Subcutaneous adipose tissue (tissue), 4 donors: ENCODE measurements around the gene SLC8A1. TPM values are rescaled to one million over a fixed set of nuclear protein-coding genes. Genes with fewer than 3 reads are reported as not detected.

ENCODE experiments used
- CTCF ChIP-seq: fragments of 450-650 bp; IDR thresholded peaks from one replicate; pipeline ENCODE4 v1.5.1; 2016; ENCODE audit warnings: low read depth, mild to moderate bottlenecking, control low read depth, antibody characterized with exemption, moderate library complexity
- total RNA-seq, 4 donors: library from RNA; depleted of rRNA; stranded (reverse); fragments of >200 nt; gene quantifications; one replicate each; pipeline ENCODE4 v1.1.0, GENCODE V29; 2016

SLC8A1 gene
- total RNA-seq, 4 donors from 2014 or later: 7.5 to 32.5 (median 12.9) TPM

DNA sequence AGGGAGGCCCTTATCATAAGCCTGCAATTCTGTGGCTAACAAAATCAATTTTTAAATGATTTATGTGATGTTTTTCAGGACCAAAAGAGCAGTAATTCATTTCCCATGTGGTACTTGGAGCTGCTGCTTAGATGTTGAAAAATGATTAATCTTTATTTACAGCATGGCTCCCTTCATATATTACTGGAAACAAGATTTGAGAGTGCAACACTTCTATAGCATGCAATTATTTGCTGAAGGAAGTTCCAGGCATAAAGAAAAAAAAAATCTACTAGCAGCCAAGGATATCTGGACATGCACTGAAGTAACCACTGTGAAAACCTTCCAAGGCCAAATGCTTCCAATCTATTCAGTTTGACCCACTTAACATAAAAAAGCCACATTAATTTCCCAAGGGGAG, 186.3 kb downstream of the SLC8A1 start:
- no peak for TF ChIP-seq CTCF

GRCh38 chr2:40261042-40261441, 190.8 kb downstream of the SLC8A1 start:
- no peak for TF ChIP-seq CTCF

GRCh38 chr2:40260437-40260836, 191.5 kb downstream of the SLC8A1 start:
- TF ChIP-seq CTCF: no peak

DNA sequence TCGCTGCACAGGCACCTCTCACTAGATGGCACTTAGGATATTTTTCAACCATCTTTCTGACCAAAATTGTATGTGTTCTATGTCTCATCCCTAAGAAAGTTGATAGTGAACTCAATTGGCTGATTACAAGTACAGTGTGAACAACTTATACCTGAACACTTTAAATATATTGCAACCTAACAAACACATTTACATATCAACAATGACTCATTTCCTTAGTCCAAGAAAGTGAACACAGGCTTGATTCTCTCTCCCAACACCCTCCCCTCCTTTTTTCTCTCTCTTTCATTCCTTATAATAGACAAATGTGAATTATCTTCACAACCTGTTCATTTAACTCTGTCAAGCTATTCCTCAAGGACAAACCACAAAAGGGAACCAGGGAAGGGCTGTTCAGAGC, 192.0 kb downstream of the SLC8A1 start:
- no peak for TF ChIP-seq CTCF

- no peak for TF ChIP-seq CTCF
Observed at GRCh38 chr2:40258135-40258457, 193.8 kb downstream of the SLC8A1 start.

DNA sequence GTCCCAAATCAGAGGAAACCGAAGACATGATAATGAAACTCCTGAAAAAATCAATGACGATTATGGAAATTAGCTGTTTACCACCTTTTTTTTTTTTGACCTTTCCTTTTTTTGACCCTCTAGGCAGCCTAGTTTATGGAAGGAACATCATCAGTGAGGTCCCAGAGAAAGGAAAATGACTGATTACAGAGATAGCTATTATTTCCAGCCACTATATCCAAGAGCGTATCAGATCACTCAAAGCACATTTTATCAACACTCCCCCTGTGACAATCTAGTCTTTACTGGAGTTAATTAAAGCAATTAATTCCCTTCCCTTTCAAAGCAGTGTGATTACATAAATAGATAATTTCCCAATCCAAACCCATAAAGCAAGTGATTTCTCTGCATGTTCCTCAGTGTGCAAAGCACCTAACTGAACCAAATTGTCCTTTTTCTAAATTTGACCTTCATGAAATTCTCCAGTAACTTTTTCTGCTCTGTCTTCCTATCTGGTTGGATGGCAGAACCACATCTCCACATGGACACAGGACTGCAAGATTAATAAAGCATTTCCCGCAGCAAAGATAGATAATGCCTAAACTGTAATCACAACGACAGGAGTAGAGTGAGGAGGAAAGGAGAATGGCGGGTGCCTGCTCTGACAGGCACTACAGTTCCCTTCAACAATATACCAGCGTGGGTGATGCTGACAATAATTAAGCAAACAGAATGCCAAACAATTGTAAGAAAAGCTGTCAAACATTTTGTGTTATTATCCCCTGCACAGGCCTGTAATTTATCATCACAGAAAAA, 194.4 kb downstream of the SLC8A1 start:
- no peak for TF ChIP-seq CTCF

GRCh38 chr2:40256649-40257048, 195.2 kb downstream of the SLC8A1 start:
- TF ChIP-seq CTCF: no peak
